HCT116 (cell line): Measurements from ENCODE around the gene MSH4. TPM values are rescaled to one million over a fixed set of nuclear protein-coding genes. Genes with fewer than 3 reads are reported as not detected.

Experiments
- ATAC-seq: fragments of 200-7000 bp; cut with Tn5 transposase; 2 replicates; pipeline ENCODE4 v1.9.1; 2020; ENCODE audit warnings: mild to moderate bottlenecking, moderate library complexity
- BruUV-seq: library from RNA; stranded (reverse); fragments of 400-500 nt; replicated peaks from 2 replicates; lab custom pipeline; 2021; lab: Mats Ljungman, UMichigan
- CTCF ChIA-PET: fragments of 300-600 bp; sonication (Branson Sonifier 250); formaldehyde crosslinking; loops from one replicate; lab custom pipeline; 2021; ENCODE audit warnings: antibody characterized with exemption; lab: Charles Lee
- POLR2A ChIA-PET: fragments of 300-600, 350-600 bp; sonication (Branson Sonifier 250); formaldehyde crosslinking; loops from one replicate; lab custom pipeline; 2021; ENCODE audit warnings: antibody characterized with exemption; lab: Charles Lee
- RAD21 ChIA-PET, 2 experiments: fragments of 300-600 bp; sonication (Branson Sonifier 250); formaldehyde crosslinking; loops; one replicate each; lab custom pipeline; 2023; ENCODE audit warnings: low total read pairs in 2 of 2; ENCODE audit not compliant: uncharacterized antibody in 2 of 2, unreplicated experiment in 2 of 2, low non-redundant PET in 1 of 2; lab: Charles Lee
- DNase-seq: peaks from one replicate; pipeline ENCODE4 v3.0.0-alpha.2; 2010; ENCODE audit warnings: low read depth, low spot score
- H2AFZ ChIP-seq: fragments of 200-600 bp; shearing (Covaris generic), sonication (generic); 2 replicates; pipeline ENCODE4 v1.6.1; 2017; ENCODE audit warnings: low read depth, mixed run types, mixed read lengths, antibody characterized with exemption, low read length; ENCODE audit not compliant: poor library complexity, severe bottlenecking
- H3K27ac ChIP-seq: 2 replicates; pipeline ENCODE4 v1.5.1; 2012; ENCODE audit warnings: low read depth, low read length
- H3K27me3 ChIP-seq: fragments of 200-600 bp; sonication (generic); 2 replicates; pipeline ENCODE4 v1.6.1; 2016; ENCODE audit warnings: mixed run types, low read length, mixed read lengths; ENCODE audit not compliant: insufficient read depth
- H3K36me3 ChIP-seq, 2 experiments: fragments of 200-500 bp in 1 of 2; fragments of 200-600 bp in 1 of 2; sonication (Bioruptor generic) in 1 of 2; sonication (generic) in 1 of 2; 2 replicates each; pipeline versions ENCODE4 v1.5.1 to v1.6.1; 2014 to 2016; ENCODE audit warnings: low read length in 2 of 2, inconsistent platforms in 1 of 2, mixed read lengths in 1 of 2, mixed run types in 1 of 2; ENCODE audit not compliant: insufficient read depth in 2 of 2, control insufficient read depth in 1 of 2
- H3K4me1 ChIP-seq, 2 experiments: fragments of 200-600 bp in 1 of 2; sonication (generic) in 1 of 2; 2 replicates each; pipeline versions ENCODE4 v1.5.1 to v1.6.1; 2012 to 2017; ENCODE audit warnings: low read length in 2 of 2, inconsistent platforms in 1 of 2, mild to moderate bottlenecking in 1 of 2, mixed read lengths in 1 of 2, mixed run types in 1 of 2, moderate library complexity in 1 of 2; ENCODE audit not compliant: insufficient read depth in 2 of 2, control insufficient read depth in 1 of 2
- H3K4me2 ChIP-seq: fragments of 200-600 bp; sonication (generic); 2 replicates; pipeline ENCODE4 v1.6.1; 2017; ENCODE audit warnings: mixed run types, low read length, mixed read lengths
- H3K4me3 ChIP-seq, 2 experiments: fragments of 200-600 bp in 1 of 2; sonication (generic) in 1 of 2; replicated peaks in 1 of 2; 2 replicates each; pipeline ENCODE4 v1.5.1; 2011 to 2016; ENCODE audit warnings: low read length in 2 of 2, control low read depth in 1 of 2, low read depth in 1 of 2, mild to moderate bottlenecking in 1 of 2, mixed read lengths in 1 of 2, mixed run types in 1 of 2
- H3K79me2 ChIP-seq: fragments of 200-600 bp; sonication (generic); 2 replicates; pipeline ENCODE4 v1.6.1; 2017; ENCODE audit warnings: mild to moderate bottlenecking, mixed run types, low read length, moderate library complexity, mixed read lengths; ENCODE audit not compliant: insufficient read depth
- H3K9ac ChIP-seq: fragments of 200-600 bp; sonication (generic); 2 replicates; pipeline ENCODE4 v1.6.1; 2016; ENCODE audit warnings: low read length, mixed read lengths
- H3K9me2 ChIP-seq: fragments of 200-600 bp; sonication (generic), shearing (Covaris generic); 2 replicates; pipeline ENCODE4 v1.6.1; 2017; ENCODE audit warnings: mixed run types, mild to moderate bottlenecking, moderate library complexity; ENCODE audit not compliant: insufficient read depth
- H3K9me3 ChIP-seq, 2 experiments: fragments of 200-500 bp in 1 of 2; fragments of 200-600 bp in 1 of 2; sonication (Bioruptor generic) in 1 of 2; sonication (generic) in 1 of 2; 2 replicates each; pipeline ENCODE4 v1.6.1; 2014 to 2017; ENCODE audit warnings: low read length in 2 of 2, mixed read lengths in 2 of 2, inconsistent platforms in 1 of 2, low read depth in 1 of 2, mild to moderate bottlenecking in 1 of 2, mixed run types in 1 of 2, moderate library complexity in 1 of 2; ENCODE audit not compliant: control insufficient read depth in 1 of 2, insufficient read depth in 1 of 2
- H4K20me1 ChIP-seq: fragments of 200-600 bp; sonication (generic), shearing (Covaris generic); 2 replicates; pipeline ENCODE4 v1.6.1; 2017; ENCODE audit warnings: mixed run types, mild to moderate bottlenecking, moderate library complexity; ENCODE audit not compliant: insufficient read depth
- CBX3 ChIP-seq: IDR thresholded peaks from 2 replicates; pipeline ENCODE4 v1.6.1; 2012; ENCODE audit warnings: low read depth
- CEBPB ChIP-seq: IDR thresholded peaks from 2 replicates; pipeline ENCODE4 v1.6.1; 2012; ENCODE audit warnings: low read depth
- CTCF ChIP-seq, 3 experiments: fragments of 200-600 bp in 1 of 3; sonication (generic) in 1 of 3; IDR thresholded peaks in 2 of 3; conservative IDR thresholded peaks in 1 of 3; 2 replicates each; pipeline ENCODE4 v1.5.1; 2012 to 2017; ENCODE audit warnings: low read depth in 2 of 3, low read length in 2 of 3, antibody characterized with exemption in 1 of 3, borderline replicate concordance in 1 of 3, control low read depth in 1 of 3, mild to moderate bottlenecking in 1 of 3, mixed read lengths in 1 of 3, mixed run types in 1 of 3, moderate library complexity in 1 of 3; ENCODE audit not compliant: insufficient read depth in 1 of 3
- EGR1 ChIP-seq: IDR thresholded peaks from 2 replicates; pipeline ENCODE4 v1.6.1; 2012; ENCODE audit warnings: low read depth
- ELF1 ChIP-seq: IDR thresholded peaks from 2 replicates; pipeline ENCODE4 v1.6.1; 2012; ENCODE audit warnings: low read depth, borderline replicate concordance
- JUND ChIP-seq: IDR thresholded peaks from 2 replicates; pipeline ENCODE4 v1.6.1; 2012
- MAX ChIP-seq: IDR thresholded peaks from 2 replicates; pipeline ENCODE4 v1.6.1; 2012
- POLR2A ChIP-seq: IDR thresholded peaks from 2 replicates; pipeline ENCODE4 v1.7.0; 2011; ENCODE audit warnings: borderline replicate concordance; ENCODE audit not compliant: insufficient read depth, insufficient read length; ENCODE audit errors: extremely low read depth
- POLR2AphosphoS5 ChIP-seq: IDR thresholded peaks from 2 replicates; pipeline ENCODE4 v1.6.1; 2011; ENCODE audit warnings: mild to moderate bottlenecking, low read depth, low read length, moderate library complexity
- RAD21 ChIP-seq: IDR thresholded peaks from 2 replicates; pipeline ENCODE4 v1.6.1; 2012; ENCODE audit warnings: low read depth, mild to moderate bottlenecking
- REST ChIP-seq: IDR thresholded peaks from 2 replicates; pipeline ENCODE4 v1.6.1; 2012; ENCODE audit warnings: low read depth
- SIN3A ChIP-seq: IDR thresholded peaks from 2 replicates; pipeline ENCODE4 v1.6.1; 2012; ENCODE audit warnings: low read depth
- SP1 ChIP-seq: IDR thresholded peaks from 2 replicates; pipeline ENCODE4 v1.6.1; 2012; ENCODE audit warnings: low read depth
- SRF ChIP-seq: IDR thresholded peaks from 2 replicates; pipeline ENCODE4 v1.6.1; 2012; ENCODE audit warnings: low read depth
- YY1 ChIP-seq: IDR thresholded peaks from 2 replicates; pipeline ENCODE4 v1.6.1; 2011; ENCODE audit warnings: low read length, low read depth, moderate library complexity, mild to moderate bottlenecking; ENCODE audit not compliant: insufficient replicate concordance; ENCODE audit errors: extremely low read depth
- ZBTB33 ChIP-seq: IDR thresholded peaks from 2 replicates; pipeline ENCODE4 v1.6.1; 2011; ENCODE audit warnings: mild to moderate bottlenecking, low read length, moderate library complexity; ENCODE audit not compliant: insufficient replicate concordance; ENCODE audit errors: extremely low read depth
- intact Hi-C: fragments of 100-400 bp; cut with micrococcal nuclease; formaldehyde crosslinking; loops from 2 replicates; pipeline ENCODE4 v1.10.0; 2022
- total RNA-seq: library from RNA; stranded (reverse); gene quantifications from one replicate; pipeline ENCODE4 v1.2.1, GENCODE V29; 2021; ENCODE audit not compliant: unreplicated experiment

Gene MSH4
- total RNA-seq, 1 experiment from 2014 or later: 1.7 TPM

DNA sequence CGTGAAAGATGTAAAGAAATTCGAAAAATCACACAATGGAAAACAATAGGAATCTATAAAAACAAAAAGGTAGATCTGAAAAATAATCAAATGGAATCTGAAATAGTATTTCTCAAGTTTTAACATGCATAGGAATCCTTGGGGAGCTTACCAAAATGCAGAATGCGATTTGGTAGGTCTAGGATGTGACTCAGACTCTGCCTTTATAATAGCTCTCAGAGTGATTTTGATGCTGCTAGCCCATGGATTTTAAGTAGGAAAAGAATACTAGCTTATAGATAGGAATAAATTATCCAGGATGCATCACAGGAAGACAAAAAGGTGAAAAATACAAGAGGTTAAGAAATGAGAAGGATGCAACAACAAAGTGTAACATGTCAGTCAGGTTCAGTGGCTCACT, 24.7 kb upstream of the MSH4 start:
- BruUV-seq: no TSS peak
- Histone ChIP-seq H3K27me3 (no peaks in the 10 kb centered on the region), H4K20me1 (no peaks in the 10 kb centered on the region), H3K27ac (no peak overlapping the region), H2AFZ (no peak overlapping the region)
- RAD21 ChIA-PET: no interaction called here
- no peak for TF ChIP-seq SP1
- TF ChIP-seq EGR1: no peak
- no peak for TF ChIP-seq CEBPB
- TF ChIP-seq ZBTB33: no peak
- TF ChIP-seq MAX: no peak
- no peak for TF ChIP-seq JUND
- TF ChIP-seq CTCF (IDR thresholded peaks at IDR 0.05 in 2 of 3, conservative IDR thresholded peaks at IDR 0.05 in 1 of 3; ENCODE audit: borderline replicate concordance in 1 of 3, insufficient read depth in 1 of 3, low read depth in 2 of 3, low read length in 2 of 3): no peak
- TF ChIP-seq SRF: no peak
- no peak for TF ChIP-seq RAD21
- TF ChIP-seq YY1: no peak
- TF ChIP-seq POLR2A: no peak
- TF ChIP-seq SIN3A: no peak
- TF ChIP-seq ELF1: no peak
- TF ChIP-seq POLR2AphosphoS5: no peak
- no peak for TF ChIP-seq REST
- no peak for TF ChIP-seq CBX3
- TF ChIP-seq, all 23 proteins: peak for 0
- H3K79me2 ChIP-seq: no peaks in the 10 kb centered on the region
- ATAC-seq (no peak), DNase-seq (no peak)
- intact Hi-C loops: no loop called here
- peaks cover 11 to 24% of the 10 kb centered on the region in 2 experiments for H3K4me1 ChIP-seq
- H3K9ac ChIP-seq: no peak overlapping the region
- no peak overlapping the region for H3K4me3 ChIP-seq
- no peaks in the 10 kb centered on the region for H3K9me3 ChIP-seq
- H3K4me2 ChIP-seq: no peak overlapping the region
- POLR2A ChIA-PET: interaction anchor here (0.7 to 1.7 kb wide), 2 partner anchors 13 to 1043 kb away, joined by 4 to 5 read pairs; partner anchors contain the start of gene RABGGTB
- CTCF ChIA-PET: no interaction called here
- no peaks in the 10 kb centered on the region for H3K9me2 ChIP-seq
- no peaks in the 10 kb centered on the region for H3K36me3 ChIP-seq
